ENCODE measurements around the gene SHROOM3.

- TF ChIP-seq, protein P1, sequence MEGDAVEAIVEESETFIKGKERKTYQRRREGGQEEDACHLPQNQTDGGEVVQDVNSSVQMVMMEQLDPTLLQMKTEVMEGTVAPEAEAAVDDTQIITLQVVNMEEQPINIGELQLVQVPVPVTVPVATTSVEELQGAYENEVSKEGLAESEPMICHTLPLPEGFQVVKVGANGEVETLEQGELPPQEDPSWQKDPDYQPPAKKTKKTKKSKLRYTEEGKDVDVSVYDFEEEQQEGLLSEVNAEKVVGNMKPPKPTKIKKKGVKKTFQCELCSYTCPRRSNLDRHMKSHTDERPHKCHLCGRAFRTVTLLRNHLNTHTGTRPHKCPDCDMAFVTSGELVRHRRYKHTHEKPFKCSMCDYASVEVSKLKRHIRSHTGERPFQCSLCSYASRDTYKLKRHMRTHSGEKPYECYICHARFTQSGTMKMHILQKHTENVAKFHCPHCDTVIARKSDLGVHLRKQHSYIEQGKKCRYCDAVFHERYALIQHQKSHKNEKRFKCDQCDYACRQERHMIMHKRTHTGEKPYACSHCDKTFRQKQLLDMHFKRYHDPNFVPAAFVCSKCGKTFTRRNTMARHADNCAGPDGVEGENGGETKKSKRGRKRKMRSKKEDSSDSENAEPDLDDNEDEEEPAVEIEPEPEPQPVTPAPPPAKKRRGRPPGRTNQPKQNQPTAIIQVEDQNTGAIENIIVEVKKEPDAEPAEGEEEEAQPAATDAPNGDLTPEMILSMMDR (IDR thresholded peaks at IDR 0.05) = no peak
- TF ChIP-seq POLR2AphosphoS5 (IDR thresholded peaks at IDR 0.05) (no peak), EP300 (IDR thresholded peaks at IDR 0.05) (no peak), POLR2A (IDR thresholded peaks at IDR 0.05; ENCODE audit: low read depth) (no peak)
Observed at GRCh38 chr4:76488455-76488854, 53.4 kb downstream of the SHROOM3 start.

All from esophagus muscularis mucosa (tissue), 4 donors.